SH-SY5Y (cell line): ENCODE results near the gene TBC1D4.

ENCODE experiments used
- GATA2 ChIP-seq: IDR thresholded peaks from 2 replicates; pipeline ENCODE4 v1.6.1; 2011; ENCODE audit warnings: mild to moderate bottlenecking, low read depth, low read length
- GATA3 ChIP-seq: IDR thresholded peaks from 2 replicates; pipeline ENCODE4 v1.6.1; 2011; ENCODE audit warnings: low read depth, mild to moderate bottlenecking, low read length, moderate library complexity

Gene TBC1D4

GRCh38 chr13:75479102-75479740 lies 2.7 kb downstream of the TBC1D4 start:
- TF ChIP-seq GATA2 (no peak), GATA3 (no peak)

GRCh38 chr13:75478659-75479058 lies 3.3 kb downstream of the TBC1D4 start:
- TF ChIP-seq GATA3 (no peak), GATA2 (no peak)

DNA sequence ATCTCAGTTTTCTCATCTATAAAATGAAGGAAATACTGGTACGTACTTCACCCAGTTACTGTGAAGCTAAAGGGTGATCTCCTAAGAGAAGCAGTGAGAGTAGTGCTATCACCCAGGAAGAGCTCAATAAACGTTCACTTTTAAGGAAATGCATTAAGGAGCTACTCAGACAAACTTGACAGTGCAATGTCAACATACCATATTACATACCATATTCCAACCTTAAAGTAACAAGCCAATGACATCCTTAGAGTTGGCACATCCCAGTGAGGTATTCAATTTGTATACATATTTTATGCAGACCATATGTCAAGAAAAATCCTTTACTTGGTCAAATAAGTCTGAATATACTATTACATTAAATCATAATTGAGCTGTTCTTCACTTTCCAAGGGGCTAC lies 7.0 kb downstream of the TBC1D4 start:
- no peak for TF ChIP-seq GATA3
- TF ChIP-seq GATA2: no peak

DNA sequence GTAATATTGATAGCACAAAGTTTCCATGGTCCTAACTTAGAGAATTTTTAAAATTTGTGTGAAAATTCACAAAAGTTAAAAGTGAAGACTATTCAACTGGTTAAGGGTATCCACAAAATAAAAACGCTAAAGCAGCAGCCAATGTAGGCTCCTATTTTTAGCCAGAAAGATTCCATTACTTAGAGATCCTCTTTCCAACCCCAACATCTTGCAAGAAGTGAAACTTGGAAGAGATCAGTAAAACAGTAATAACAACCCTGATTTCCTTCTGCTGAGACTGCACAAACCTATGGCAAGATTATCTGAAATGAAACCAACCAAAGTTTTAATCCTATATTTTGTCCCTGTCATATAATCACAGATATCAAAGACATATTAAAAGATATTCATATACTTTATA lies 8.5 kb downstream of the TBC1D4 start:
- TF ChIP-seq GATA2 (no peak), GATA3 (no peak)

DNA sequence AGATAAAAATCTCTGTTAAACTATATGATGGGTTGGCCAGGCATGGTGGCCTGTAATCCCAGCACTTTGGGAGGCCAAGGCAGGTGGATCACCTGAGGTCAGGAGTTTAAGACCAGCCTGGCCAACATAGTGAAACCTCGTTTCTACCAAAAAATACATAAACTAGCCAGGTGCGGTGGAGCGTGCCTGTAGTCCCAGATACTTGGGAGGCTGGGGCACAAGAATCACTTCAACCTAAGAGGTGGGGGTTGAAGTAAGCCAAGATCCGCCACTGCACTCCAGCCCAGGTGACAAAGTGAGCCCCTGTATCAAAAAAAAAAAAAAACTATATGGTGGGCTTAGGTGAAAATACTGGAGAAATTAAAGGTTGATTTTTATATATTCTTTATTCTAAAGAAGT lies 11.3 kb downstream of the TBC1D4 start:
- TF ChIP-seq GATA3: no peak
- TF ChIP-seq GATA2: no peak

GRCh38 chr13:75469047-75469446 lies 12.9 kb downstream of the TBC1D4 start:
- TF ChIP-seq GATA2: no peak
- TF ChIP-seq GATA3: no peak

GRCh38 chr13:75468602-75469001 lies 13.4 kb downstream of the TBC1D4 start:
- TF ChIP-seq GATA2 (no peak), GATA3 (no peak)

GRCh38 chr13:75468098-75468497 lies 13.9 kb downstream of the TBC1D4 start:
- no peak for TF ChIP-seq GATA2
- no peak for TF ChIP-seq GATA3

GRCh38 chr13:75467040-75467728 lies 14.8 kb downstream of the TBC1D4 start:
- TF ChIP-seq GATA2: no peak
- TF ChIP-seq GATA3: no peak

DNA sequence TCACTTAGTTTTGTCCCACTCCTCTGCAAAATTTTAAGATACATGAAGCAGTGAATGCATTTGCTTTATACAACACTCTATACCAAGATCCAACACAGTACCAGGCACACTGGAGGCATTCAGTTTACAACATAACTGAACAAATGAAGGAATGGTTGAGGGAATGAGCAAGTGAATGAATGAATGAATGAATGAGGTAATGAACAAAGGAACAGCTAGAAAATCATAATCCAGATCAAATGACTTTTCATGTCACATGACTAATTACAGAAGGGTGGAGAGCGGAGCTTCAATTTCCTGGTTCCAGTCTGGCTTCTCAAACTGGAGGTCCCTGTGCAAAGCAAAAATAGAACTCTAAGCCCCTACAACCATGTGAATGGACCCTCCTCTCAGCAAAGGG lies 16.7 kb downstream of the TBC1D4 start:
- TF ChIP-seq GATA3: no peak
- no peak for TF ChIP-seq GATA2

DNA sequence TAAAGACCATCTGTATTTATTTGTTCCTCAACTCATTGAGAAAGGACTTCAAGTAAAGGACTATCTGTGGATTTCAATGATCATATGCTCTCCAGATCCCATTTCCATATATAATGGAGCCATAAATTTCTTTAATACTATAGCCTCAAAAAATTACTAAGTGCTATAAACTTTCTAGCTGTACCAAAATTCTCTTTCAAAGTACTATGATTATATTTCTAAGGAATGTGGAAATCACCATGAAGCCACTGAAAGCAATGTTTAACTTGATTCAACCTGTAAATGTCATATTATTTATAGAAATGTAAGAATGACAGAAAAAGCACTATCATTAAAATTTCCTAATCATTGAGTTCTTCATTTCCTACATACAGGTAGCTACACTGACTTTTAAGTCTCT lies 20.7 kb downstream of the TBC1D4 start:
- TF ChIP-seq GATA3: no peak
- TF ChIP-seq GATA2: no peak

- TF ChIP-seq GATA3 (no peak), GATA2 (no peak)
These were observed 21.3 kb downstream of the TBC1D4 start for GRCh38 chr13:75460644-75461043.

- TF ChIP-seq GATA3 (no peak), GATA2 (no peak)
These were observed 23.1 kb downstream of the TBC1D4 start for GRCh38 chr13:75458696-75459422.

GRCh38 chr13:75455962-75456361 lies 26.0 kb downstream of the TBC1D4 start:
- TF ChIP-seq GATA3 (no peak), GATA2 (no peak)

- TF ChIP-seq GATA2 (no peak), GATA3 (no peak)
These were observed 27.5 kb downstream of the TBC1D4 start for GRCh38 chr13:75454497-75454896.

DNA sequence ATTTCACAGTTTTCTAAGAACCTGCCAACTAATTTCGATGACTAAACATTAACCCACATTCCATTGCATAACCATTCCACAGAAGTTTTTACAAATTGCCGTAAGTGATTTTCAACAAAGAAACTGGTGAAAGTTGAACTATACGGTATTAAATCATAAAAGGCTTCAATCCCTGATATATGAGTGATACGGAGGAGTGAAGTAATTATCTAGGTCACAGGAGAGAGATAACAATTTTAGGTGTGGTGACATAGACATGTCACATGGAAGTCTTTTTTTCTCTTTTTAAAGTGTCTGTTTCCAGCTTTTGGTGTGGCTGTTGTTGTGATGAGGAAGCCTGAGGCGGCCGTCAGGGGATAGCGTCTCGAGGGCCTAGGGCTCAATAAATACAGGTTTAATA lies 29.4 kb downstream of the TBC1D4 start:
- TF ChIP-seq GATA2 (no peak), GATA3 (no peak)

GRCh38 chr13:75447493-75447892 lies 34.5 kb downstream of the TBC1D4 start:
- no peak for TF ChIP-seq GATA2
